MG63 (cell line): Measurements from ENCODE around the gene ELL2. TPM values are rescaled to one million over a fixed set of nuclear protein-coding genes. Genes with fewer than 3 reads are reported as not detected.
A peak's percentile ranks its signal among the peaks of the same experiment; 100 is the strongest.
"Not testable (repeated sequence)": the region's sequence is repeated elsewhere in the genome, so short reads cannot be mapped to it uniquely, and the experiment has no call there.

Experiments used
- DNase-seq: peaks from one replicate; pipeline ENCODE4 v3.0.0-alpha.2; 2020
- H3K27me3 ChIP-seq: fragments of 250-450 bp; sonication (Bioruptor Pico); 2 replicates; pipeline ENCODE4 v1.5.1; 2020; ENCODE audit warnings: mild to moderate bottlenecking, moderate library complexity
- H3K36me3 ChIP-seq: fragments of 250-450 bp; sonication (Bioruptor Pico); 2 replicates; pipeline ENCODE4 v1.5.1; 2020; ENCODE audit warnings: mild to moderate bottlenecking, moderate library complexity
- H3K4me3 ChIP-seq: fragments of 250-450 bp; sonication (Bioruptor Pico); 2 replicates; pipeline ENCODE4 v1.5.1; 2020; ENCODE audit warnings: mild to moderate bottlenecking, moderate library complexity
- H3K9me3 ChIP-seq: fragments of 250-450 bp; sonication (Bioruptor Pico); 2 replicates; pipeline ENCODE4 v1.5.1; 2020; ENCODE audit warnings: mild to moderate bottlenecking, moderate library complexity
- total RNA-seq: library from RNA; depleted of rRNA; stranded (reverse); fragments of >200 nt; shearing (Covaris generic); gene quantifications from 2 replicates; pipeline ENCODE4 v1.2.3, GENCODE V29; 2014; ENCODE audit warnings: low replicate concordance

The ELL2 gene
- total RNA-seq, 1 experiment from 2014 or later, result 126 TPM

DNA sequence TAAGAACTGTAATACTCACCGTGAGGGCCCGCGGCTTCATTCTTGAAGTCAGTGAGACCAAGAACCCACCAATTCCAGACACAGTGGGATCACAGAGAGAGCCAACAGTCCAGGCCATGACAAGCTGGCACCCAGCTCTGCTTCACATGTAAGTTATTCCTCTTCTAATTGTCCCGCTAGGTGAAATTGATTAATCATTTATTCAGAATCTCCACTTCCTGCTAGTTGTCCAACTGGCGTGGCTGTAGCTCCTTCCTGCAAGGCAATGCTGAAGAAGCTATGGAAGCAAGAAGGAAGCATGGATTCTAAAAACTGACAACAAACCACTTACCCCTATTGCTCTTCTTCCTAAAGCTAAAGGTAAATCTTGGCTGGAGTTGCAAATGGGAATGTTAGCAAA lies 109.1 kb downstream of the ELL2 start:
- no peak for DNase-seq
- Histone ChIP-seq H3K36me3 (no peaks in the 10 kb centered on the region), H3K4me3 (no peak overlapping the region), H3K27me3 (no peaks in the 10 kb centered on the region), H3K9me3 (no peaks in the 10 kb centered on the region)

DNA sequence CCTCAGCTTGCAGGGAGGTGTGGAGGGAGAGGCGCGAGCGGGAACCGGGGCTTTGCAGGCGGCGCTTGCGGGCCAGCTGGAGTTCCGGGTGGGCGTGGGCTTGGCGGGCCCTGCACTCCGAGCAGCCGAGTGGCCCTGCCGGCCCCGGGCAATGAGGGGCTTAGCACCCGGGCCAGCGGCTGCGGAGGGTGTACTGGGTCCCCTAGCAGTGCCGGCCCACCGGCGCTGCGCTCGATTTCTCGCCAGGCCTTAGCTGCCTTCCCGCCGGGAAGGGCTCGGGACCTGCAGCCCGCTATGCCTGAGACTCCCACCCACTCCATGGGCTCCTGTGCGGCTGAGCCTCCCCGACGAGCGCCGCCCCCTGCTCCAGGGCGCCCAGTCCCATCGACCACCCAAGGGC lies 110.5 kb downstream of the ELL2 start:
- not testable (repeated sequence) for H3K27me3 ChIP-seq, H3K36me3 ChIP-seq, H3K4me3 ChIP-seq, DNase-seq, H3K9me3 ChIP-seq

DNA sequence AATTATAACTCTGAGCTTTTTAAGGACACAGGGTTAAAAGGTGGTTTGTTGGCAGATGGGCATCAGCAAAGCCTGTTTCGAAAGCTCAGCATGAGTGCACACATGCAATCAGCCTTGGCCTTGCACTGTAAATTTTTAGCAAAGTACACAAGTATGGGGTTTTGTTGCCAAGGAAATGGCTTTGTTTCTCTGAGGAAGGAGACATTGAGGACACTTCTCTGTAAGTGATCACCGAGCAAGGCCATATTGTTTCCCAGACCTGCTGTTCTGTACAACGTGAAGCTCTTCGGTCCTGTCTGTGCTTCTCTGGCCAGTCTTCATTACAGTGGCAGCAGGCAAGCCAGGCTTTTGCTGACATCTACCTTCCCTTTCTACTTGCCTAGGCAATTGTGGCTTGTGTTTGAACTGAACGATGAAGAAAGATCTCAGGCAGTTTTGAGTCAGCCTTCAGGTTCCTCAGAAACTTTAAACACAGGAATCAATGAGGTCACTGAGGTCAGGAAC lies 111.2 kb downstream of the ELL2 start:
- no peak overlapping the region for H3K4me3 ChIP-seq
- H3K36me3 ChIP-seq, result no peaks in the 10 kb centered on the region
- no peaks in the 10 kb centered on the region for H3K9me3 ChIP-seq
- no peaks in the 10 kb centered on the region for H3K27me3 ChIP-seq
- no peak for DNase-seq

- Histone ChIP-seq H3K36me3 (no peaks in the 10 kb centered on the region), H3K27me3 (no peaks in the 10 kb centered on the region), H3K4me3 (no peak overlapping the region), H3K9me3 (no peaks in the 10 kb centered on the region)
- DNase-seq, result no peak
These were observed 113.0 kb downstream of the ELL2 start for GRCh38 chr5:95848701-95849100.

- DNase-seq, result no peak
- Histone ChIP-seq H3K27me3 (no peaks in the 10 kb centered on the region), H3K36me3 (no peaks in the 10 kb centered on the region), H3K4me3 (no peak overlapping the region), H3K9me3 (no peaks in the 10 kb centered on the region)
These were observed 114.4 kb downstream of the ELL2 start for GRCh38 chr5:95847261-95847592.

- Histone ChIP-seq H3K36me3 (no peaks in the 10 kb centered on the region), H3K9me3 (no peaks in the 10 kb centered on the region), H3K27me3 (no peaks in the 10 kb centered on the region), H3K4me3 (no peak overlapping the region)
- peak; percentile 49 for DNase-seq
These were observed 114.9 kb downstream of the ELL2 start for GRCh38 chr5:95846554-95847260.

GRCh38 chr5:95845391-95845790 lies 116.3 kb downstream of the ELL2 start:
- no peak for DNase-seq
- H3K9me3 ChIP-seq, result no peaks in the 10 kb centered on the region
- H3K27me3 ChIP-seq, result no peaks in the 10 kb centered on the region
- no peak overlapping the region for H3K4me3 ChIP-seq
- no peaks in the 10 kb centered on the region for H3K36me3 ChIP-seq

DNA sequence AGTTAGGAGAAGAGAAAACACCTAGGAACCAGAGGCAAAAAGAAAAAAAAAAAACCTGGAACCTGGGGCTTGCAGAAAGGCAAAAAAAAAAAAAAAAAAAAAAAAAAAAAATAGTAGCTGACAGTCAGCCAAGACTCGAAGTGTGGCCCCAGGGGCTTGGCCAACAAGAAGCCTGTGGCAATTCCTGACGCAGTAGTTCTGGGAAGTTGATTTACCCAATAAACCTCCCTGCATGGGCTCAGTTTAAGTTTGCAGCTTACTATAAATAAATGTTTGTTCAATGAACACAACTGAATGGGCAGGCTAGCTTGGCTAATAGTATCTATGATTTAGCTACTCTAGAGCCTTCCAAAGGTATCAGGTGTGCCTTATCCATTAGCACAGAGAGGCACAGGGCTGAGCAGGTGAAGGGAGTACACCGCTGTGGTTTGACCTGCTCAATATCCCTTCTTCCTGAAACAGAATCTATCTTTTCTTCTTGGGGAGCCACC lies 117.9 kb downstream of the ELL2 start:
- Histone ChIP-seq H3K4me3 (no peak overlapping the region), H3K36me3 (no peaks in the 10 kb centered on the region), H3K27me3 (no peaks in the 10 kb centered on the region), H3K9me3 (no peaks in the 10 kb centered on the region)
- DNase-seq, result no peak

DNA sequence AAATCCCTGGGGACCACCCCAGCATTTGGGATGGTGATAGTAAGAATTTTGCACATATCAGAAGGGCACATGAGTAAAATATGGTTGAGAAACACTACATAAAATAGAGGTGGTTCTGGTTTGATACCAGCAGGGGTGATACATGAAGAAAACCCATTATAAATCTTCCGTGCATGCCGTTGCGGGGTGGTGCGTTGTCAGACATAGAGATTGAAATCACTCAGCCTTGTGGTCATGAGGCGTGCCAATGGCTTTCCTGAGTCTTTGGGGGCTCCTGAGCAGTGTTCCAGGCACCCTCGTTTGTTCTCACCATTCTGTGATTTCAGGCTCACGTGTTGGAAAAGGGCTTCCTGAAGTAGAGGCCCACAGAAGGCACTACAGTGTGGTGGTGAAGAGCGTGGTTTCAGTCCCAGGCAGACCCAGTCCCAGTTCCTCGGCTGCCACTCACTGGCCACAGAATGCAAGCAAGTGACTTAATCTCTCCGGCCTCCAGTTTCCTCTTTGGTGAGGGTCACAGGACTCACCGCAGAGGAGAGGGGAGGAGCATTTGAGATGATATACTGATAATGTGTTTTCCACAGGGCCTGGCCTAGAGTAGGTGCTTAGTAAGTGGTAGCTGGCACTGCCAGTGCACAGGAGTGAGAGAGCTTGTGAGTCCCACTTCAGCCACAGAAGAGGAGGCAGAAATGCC lies 118.7 kb downstream of the ELL2 start:
- DNase-seq, result peak; percentile 30
- no peak overlapping the region for H3K4me3 ChIP-seq
- no peaks in the 10 kb centered on the region for H3K9me3 ChIP-seq
- no peaks in the 10 kb centered on the region for H3K27me3 ChIP-seq
- no peaks in the 10 kb centered on the region for H3K36me3 ChIP-seq

- no peak for DNase-seq
- Histone ChIP-seq H3K9me3 (no peaks in the 10 kb centered on the region), H3K36me3 (no peaks in the 10 kb centered on the region), H3K4me3 (no peak overlapping the region), H3K27me3 (no peaks in the 10 kb centered on the region)
These were observed 119.5 kb downstream of the ELL2 start for GRCh38 chr5:95841914-95842812.

DNA sequence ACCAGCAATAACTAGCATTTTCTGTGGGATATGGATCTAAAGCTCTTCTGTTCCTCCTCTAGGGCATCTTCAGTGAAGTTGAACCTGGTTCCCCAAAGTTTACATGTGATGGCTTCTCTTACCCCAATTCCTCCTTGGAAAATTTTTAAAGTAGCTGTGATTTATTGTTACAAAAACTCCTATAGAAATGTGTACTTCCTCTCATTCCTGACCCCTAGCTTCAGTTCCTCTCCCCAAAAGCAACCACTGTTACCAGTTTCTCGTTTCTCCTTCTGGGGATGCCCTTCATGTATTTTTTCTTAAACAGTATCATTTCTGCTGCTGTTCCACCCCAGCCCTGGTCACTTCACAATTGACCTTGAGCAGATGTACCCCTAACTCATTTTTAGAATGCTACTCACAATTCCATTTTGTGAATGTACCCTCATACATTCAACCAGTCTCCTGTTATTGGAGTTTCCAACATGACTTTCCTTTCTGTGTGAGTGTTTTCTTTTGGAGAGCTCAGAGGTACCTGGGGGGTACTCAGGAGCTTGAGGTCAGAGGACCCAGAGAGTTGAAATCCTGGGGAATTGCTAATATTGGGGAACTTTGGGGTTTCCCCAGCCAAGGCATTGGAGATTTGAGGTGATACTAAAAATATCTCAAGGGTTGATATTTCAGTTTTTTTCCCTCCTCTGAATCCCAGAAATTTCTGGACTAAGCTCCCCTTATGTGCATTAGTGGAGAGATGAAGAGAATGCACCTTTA lies 120.5 kb downstream of the ELL2 start:
- Histone ChIP-seq H3K4me3 (no peak overlapping the region), H3K9me3 (no peaks in the 10 kb centered on the region), H3K36me3 (no peaks in the 10 kb centered on the region), H3K27me3 (no peaks in the 10 kb centered on the region)
- no peak for DNase-seq

GRCh38 chr5:95839658-95840057 lies 122.0 kb downstream of the ELL2 start:
- H3K9me3 ChIP-seq, result no peaks in the 10 kb centered on the region
- H3K4me3 ChIP-seq, result no peak overlapping the region
- H3K27me3 ChIP-seq, result no peaks in the 10 kb centered on the region
- H3K36me3 ChIP-seq, result no peaks in the 10 kb centered on the region
- no peak for DNase-seq

- no peak for DNase-seq
- no peaks in the 10 kb centered on the region for H3K9me3 ChIP-seq
- H3K4me3 ChIP-seq, result no peak overlapping the region
- H3K27me3 ChIP-seq, result no peaks in the 10 kb centered on the region
- no peaks in the 10 kb centered on the region for H3K36me3 ChIP-seq
These were observed 123.1 kb downstream of the ELL2 start for GRCh38 chr5:95838556-95838955.

GRCh38 chr5:95838001-95838520 lies 123.6 kb downstream of the ELL2 start:
- no peaks in the 10 kb centered on the region for H3K9me3 ChIP-seq
- H3K36me3 ChIP-seq, result no peaks in the 10 kb centered on the region
- no peak for DNase-seq
- no peaks in the 10 kb centered on the region for H3K27me3 ChIP-seq
- H3K4me3 ChIP-seq, result no peak overlapping the region

DNA sequence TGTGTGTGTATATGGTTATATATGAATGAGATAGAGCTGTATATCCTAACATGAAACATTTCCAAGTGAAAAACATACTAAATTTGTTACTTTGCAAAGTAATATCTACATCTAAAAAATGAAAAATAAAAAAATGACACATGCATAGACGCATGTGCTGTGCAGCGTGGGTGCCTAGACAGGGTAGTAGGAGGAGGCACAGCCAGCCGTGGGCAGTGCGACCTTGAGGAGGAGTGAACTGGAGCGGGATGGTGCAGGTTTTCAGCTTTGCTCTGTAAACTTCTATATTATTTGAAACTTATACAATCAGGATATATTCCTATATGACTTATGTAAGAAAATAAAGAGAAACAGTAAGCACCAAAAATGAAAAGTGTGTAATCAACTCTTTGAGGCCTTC lies 124.2 kb downstream of the ELL2 start:
- Histone ChIP-seq H3K27me3 (no peaks in the 10 kb centered on the region), H3K4me3 (no peak overlapping the region), H3K36me3 (no peaks in the 10 kb centered on the region), H3K9me3 (no peaks in the 10 kb centered on the region)
- DNase-seq, result no peak

DNA sequence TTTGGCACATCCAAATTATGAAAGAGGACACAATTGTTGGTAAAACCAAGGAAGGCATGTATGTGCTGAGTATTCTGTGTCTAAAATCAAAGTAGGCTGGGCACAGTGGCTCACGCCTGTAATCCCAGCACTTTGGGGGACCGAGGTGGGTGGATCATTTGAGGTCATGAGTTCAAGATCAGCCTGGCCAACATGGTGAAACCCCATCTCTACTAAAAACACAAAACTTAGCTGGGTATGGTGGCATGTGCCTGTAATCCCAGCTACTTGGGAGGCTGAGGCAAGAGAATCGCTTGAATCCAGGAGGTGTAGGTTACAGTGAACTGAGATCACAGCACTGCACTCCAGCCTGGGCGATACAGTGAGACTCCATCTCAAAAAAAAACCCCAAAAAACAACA lies 124.7 kb downstream of the ELL2 start:
- DNase-seq, H3K4me3 ChIP-seq, H3K9me3 ChIP-seq, H3K36me3 ChIP-seq, H3K27me3 ChIP-seq: not testable (repeated sequence)
